Measurements from ENCODE around the gene BCL2. TPM values are rescaled to one million over a fixed set of nuclear protein-coding genes. Genes with fewer than 3 reads are reported as not detected.
A peak's percentile ranks its signal among the peaks of the same experiment; 100 is the strongest.
"Not testable (repeated sequence)": the region's sequence is repeated elsewhere in the genome, so short reads cannot be mapped to it uniquely, and the experiment has no call there.

The BCL2 gene
- total RNA-seq, 1 donor from 2014 or later, result 20.5 TPM

- no peaks in the 10 kb centered on the region for H3K9me3 ChIP-seq
- DNase-seq (ENCODE audit: low spot score in 2 of 2), result peak in 1 of 2 donors; percentile 68
- H3K4me1 ChIP-seq, result peaks cover 0 to 26% of the 10 kb centered on the region in 2 donors
- H3K27me3 ChIP-seq, result no peaks in the 10 kb centered on the region
- peak overlapping the region; percentile 91 for H3K27ac ChIP-seq
- no peak overlapping the region for H3K4me3 ChIP-seq
- intact Hi-C loops (cut with DNase I), result loop anchor here (2.0 to 5.0 kb wide), 2 partner anchors 82 to 89 kb away; partner anchors contain the start of gene BCL2
- no peaks in the 10 kb centered on the region for H3K36me3 ChIP-seq
- TF ChIP-seq CTCF (IDR thresholded peaks at IDR 0.05), result no peak
Observed at GRCh38 chr18:63236406-63236805, 83.2 kb downstream of the BCL2 start.

- H3K4me1 ChIP-seq, result peaks cover 0 to 30% of the 10 kb centered on the region in 2 donors
- H3K27ac ChIP-seq, result peak overlapping the region; percentile 91
Observed at GRCh38 chr18:63235920-63236319, 83.6 kb downstream of the BCL2 start.

DNA sequence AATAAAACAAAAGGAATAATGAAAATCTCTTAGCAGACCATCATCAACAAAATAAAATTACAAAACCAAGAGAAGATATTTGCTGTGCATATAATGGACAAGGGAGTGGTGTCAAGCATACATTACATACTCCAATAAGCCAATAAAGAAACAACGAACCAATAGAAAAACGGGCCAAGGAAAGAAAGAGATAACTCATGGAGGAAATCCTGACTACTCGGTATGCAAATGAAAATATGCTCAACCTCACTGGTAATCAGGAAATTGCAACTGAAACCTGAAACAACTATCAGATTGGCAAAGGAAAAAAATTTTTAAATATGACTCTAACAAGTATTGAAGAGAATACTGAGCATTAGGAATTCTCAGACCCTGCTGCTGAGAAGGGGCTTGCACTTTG is 84.7 kb downstream of the BCL2 start:
- no peaks in the 10 kb centered on the region for H3K27me3 ChIP-seq
- DNase-seq (ENCODE audit: low spot score in 2 of 2), result no peak
- no peaks in the 10 kb centered on the region for H3K9me3 ChIP-seq
- H3K4me3 ChIP-seq, result no peak overlapping the region
- H3K4me1 ChIP-seq, result peaks cover 0 to 25% of the 10 kb centered on the region in 2 donors
- H3K36me3 ChIP-seq, result no peaks in the 10 kb centered on the region
- peak overlapping the region in 1 of 2 donors; percentile 26 for H3K27ac ChIP-seq
- intact Hi-C loops (cut with DNase I), result loop anchor here (5.0 kb wide), 1 partner anchor 88 kb away; no protein-coding TSS in a partner anchor
- TF ChIP-seq CTCF (IDR thresholded peaks at IDR 0.05), result no peak

More at GRCh38 chr18:63235920-63236319, 83.6 kb downstream of the BCL2 start:
- H3K27me3 ChIP-seq; H3K36me3 ChIP-seq; DNase-seq (ENCODE audit: low spot score in 2 of 2); H3K9me3 ChIP-seq; H3K4me3 ChIP-seq: not testable (repeated sequence)
- intact Hi-C loops (cut with DNase I), result loop anchor here (2.0 to 5.0 kb wide), 2 partner anchors 83 to 89 kb away; partner anchors contain the start of gene BCL2

DNA sequence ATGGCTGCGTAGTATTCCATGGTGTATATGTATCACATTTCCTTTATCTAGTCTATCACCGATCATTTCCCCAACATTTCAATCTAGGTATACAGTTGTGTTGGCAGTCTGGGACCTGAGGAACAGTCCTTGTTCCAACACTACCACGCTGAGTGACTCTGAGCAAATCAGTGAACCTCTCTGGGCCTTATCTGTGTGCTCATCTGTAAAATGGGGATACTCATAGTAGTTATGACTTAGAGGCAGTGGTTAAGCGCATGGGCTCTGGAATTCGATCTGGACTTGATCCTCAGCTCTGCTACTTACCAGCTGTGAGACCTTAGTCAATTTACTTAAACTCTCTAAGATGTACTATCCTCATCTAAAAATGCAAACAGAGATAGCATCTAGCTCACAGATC is 85.1 kb downstream of the BCL2 start:
- Histone ChIP-seq H3K9me3 (no peaks in the 10 kb centered on the region), H3K4me1 (peaks cover 0 to 25% of the 10 kb centered on the region in 2 donors), H3K36me3 (no peaks in the 10 kb centered on the region), H3K27me3 (no peaks in the 10 kb centered on the region), H3K27ac (peak overlapping the region in 1 of 2 donors; percentile 26), H3K4me3 (no peak overlapping the region)
- intact Hi-C loops (cut with DNase I), result no loop called here
- no peak for DNase-seq (ENCODE audit: low spot score in 2 of 2)
- no peak for TF ChIP-seq CTCF (IDR thresholded peaks at IDR 0.05)

DNA sequence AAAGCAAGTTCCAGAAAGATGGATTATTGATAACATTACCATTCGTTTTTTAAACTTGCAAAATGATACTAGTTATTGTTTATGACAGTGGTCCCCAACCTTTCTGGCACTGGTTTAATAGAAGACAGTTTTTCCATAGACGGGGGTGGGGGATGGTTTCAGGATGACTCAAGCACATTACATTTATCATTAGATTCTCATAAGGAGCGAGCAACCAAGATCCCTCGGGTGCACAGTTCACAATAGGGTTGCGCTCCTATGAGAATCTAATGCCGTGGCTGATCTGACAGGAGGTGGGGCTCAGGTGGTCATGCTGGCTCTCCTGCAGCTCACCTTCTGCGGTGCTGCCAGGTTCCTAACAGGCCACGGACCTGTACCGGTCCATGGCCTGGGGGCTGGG is 86.2 kb downstream of the BCL2 start:
- intact Hi-C loops (cut with DNase I), result no loop called here
- Histone ChIP-seq H3K4me1 (peaks cover 0 to 16% of the 10 kb centered on the region in 2 donors), H3K27me3 (no peaks in the 10 kb centered on the region)

GRCh38 chr18:63232826-63233225 is 86.7 kb downstream of the BCL2 start:
- peaks cover 0 to 15% of the 10 kb centered on the region in 2 donors for H3K4me1 ChIP-seq

More for the DNA sequence above, 86.2 kb downstream of the BCL2 start:
- DNase-seq (ENCODE audit: low spot score in 2 of 2), result no peak
- TF ChIP-seq CTCF (IDR thresholded peaks at IDR 0.05), result no peak
- H3K27ac ChIP-seq, result no peak overlapping the region
- no peaks in the 10 kb centered on the region for H3K9me3 ChIP-seq
- no peak overlapping the region for H3K4me3 ChIP-seq
- H3K36me3 ChIP-seq, result no peaks in the 10 kb centered on the region

More at GRCh38 chr18:63232826-63233225, 86.7 kb downstream of the BCL2 start:
- Histone ChIP-seq H3K27me3 (no peaks in the 10 kb centered on the region), H3K27ac (no peak overlapping the region), H3K4me3 (no peak overlapping the region), H3K9me3 (no peaks in the 10 kb centered on the region), H3K36me3 (no peaks in the 10 kb centered on the region)
- no peak for DNase-seq (ENCODE audit: low spot score in 2 of 2)
- intact Hi-C loops (cut with DNase I), result no loop called here
- TF ChIP-seq CTCF (IDR thresholded peaks at IDR 0.05), result no peak

Data from ascending aorta (tissue), 2 donors.